NCI-H146 (cell line): Measurements from ENCODE around the gene CRNN.

ENCODE experiments used
- DNase-seq: peaks from one replicate; lab custom pipeline; 2025; lab: John Stamatoyannopoulos, UW

CRNN gene

DNA sequence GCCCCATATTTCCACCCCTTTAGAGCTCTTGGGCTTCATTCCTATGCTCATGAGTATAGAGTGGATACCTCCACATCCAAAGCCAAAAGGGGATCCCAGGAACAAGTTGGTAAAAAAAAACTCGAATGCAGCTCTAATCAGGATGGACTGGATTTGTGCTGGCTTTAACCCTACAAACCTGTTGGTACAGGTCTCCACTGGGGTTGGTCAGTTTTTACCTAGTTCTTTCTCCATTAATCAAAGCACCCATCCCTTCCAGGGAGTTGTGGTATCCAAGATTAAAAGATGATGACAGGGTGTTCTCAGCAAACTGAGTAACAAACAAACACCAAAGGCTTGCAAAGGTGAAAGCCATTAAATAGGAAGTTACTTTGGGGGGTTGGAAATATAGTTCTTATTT, 5.9 kb upstream of the CRNN start:
- no peak for DNase-seq

DNA sequence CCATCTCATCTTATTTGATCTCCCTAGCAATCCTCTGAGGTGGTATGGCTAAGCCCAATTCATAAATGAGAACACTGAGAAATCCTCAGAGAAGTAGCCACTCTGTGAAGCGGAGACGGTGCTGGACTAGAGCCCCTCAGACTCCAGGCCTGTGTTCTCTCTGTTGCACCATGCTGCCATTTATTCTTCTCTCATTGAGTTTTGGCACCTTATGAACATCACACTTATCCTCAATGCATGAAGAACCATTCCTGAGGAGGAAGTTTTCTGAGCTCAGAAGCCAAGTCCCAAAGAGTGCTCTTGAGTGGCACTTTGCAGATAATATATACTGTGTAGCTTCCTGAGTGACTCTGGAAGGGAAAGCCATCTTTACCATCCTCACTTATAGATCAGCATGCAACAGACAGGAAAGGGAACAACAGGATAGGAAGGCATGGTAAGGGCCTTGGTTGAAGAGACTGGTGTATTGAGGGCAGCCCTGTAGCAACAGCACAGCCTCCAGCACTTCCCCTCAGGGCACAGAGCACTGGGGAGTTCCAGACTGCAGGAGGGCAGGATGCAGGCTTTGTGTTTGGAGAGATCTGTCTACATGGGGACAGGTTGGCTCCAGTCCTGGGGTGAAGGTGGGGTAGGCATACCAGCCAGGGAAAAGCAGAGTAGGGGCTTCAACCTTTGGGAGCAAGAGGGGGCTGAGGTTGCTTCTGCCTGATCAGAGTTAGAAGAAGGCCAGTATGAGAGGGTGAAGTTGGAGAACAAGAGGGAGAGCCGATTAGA, 1.6 kb upstream of the CRNN start:
- DNase-seq: no peak

DNA sequence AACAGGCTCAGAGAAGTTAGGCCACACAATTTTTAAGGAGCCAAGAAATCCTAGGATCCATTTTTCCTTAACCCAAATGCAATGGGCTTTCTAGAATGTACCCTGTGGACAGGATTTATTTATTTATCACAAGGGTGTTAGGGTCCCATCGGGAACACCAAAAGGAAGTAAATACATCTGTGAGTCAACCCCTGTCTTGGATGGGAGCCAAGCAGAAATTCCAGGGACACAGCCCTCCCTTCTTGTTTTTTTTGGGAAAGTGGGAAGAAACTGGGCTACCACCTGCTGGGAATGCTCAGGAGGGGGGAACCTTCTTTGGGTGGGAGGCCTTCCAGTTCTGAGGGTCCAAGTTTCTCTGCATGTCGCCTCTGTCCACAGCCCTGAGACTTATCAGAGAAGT, 1.3 kb downstream of the CRNN start:
- DNase-seq: no peak

DNA sequence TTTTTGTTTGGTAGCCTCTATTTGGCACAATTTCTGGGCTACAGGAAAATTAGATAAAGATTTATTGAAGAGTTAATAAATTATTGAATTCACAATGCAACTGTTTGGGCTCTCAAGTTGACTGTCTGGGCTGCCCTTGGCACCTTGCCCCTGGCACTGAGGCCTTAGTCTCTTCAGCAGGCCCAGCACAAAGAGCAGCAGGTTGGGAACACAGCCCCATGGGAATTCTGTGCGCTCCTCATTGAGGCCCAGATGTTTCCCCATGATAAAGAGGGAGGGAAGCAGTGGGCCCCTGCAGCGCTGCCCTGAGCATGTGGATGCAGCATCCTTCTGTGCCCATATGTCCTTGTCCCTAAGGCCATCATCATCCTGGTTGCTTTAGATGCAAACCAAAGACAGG, 2.9 kb downstream of the CRNN start:
- no peak for DNase-seq

DNA sequence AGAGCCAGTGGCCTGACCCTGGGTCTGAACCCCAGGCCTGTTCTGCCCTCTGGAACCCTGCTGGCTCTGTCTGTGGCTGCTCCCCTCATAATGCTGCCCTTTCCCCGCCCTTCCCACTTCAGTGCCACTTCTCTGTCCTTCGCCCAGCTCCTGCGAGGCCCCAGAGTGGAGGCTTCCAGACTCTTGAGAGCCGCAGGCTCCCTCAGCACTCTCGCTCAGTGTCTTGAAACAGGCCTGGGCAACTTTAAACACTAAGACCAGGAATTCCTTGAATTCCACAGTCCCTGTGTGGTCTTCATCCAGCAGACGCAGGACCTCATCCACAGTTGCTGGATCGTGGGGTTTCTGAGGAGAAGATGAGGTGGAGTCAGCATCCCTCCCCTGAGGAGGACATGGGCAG, 3.5 kb downstream of the CRNN start:
- no peak for DNase-seq

DNA sequence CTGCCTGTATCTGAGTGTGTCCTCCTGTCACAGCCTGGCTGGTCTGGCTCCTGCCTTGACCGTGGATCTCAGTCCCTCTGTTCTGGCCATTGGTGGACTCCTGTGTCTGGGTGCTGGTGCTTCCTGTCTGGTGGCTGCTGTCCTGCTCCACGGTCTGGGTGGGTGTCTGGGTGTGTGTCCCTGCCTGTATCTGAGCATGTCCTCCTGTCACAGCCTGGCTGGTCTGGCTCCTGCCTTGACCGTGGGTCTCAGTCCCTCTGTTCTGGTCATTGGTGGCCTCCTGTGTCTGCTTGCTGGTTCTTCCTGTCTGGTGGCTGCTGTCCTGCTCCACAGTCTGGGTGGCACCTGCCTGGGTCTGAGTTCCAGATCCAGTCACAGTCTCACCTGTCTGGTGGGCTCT, 4.0 kb downstream of the CRNN start:
- no peak for DNase-seq

DNA sequence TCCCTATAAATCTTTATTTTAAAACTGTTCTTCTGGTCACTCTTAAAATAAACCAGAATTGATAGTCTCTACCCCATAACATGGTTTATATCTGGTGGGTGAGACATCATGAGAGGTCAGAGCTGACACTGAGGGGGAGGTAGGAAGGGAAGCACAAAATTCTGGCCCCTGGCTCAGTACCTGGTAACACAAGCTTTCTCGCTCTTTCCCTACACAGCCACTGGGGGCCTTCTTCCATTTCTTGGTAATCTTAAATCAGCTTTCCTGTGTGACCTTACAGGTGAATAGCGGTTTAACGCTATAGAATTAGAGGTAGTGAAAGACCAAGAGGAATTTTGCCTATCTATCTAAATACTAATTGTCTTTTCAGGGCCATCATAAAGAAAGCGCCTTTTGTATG, 5.4 kb downstream of the CRNN start:
- DNase-seq: no peak

DNA sequence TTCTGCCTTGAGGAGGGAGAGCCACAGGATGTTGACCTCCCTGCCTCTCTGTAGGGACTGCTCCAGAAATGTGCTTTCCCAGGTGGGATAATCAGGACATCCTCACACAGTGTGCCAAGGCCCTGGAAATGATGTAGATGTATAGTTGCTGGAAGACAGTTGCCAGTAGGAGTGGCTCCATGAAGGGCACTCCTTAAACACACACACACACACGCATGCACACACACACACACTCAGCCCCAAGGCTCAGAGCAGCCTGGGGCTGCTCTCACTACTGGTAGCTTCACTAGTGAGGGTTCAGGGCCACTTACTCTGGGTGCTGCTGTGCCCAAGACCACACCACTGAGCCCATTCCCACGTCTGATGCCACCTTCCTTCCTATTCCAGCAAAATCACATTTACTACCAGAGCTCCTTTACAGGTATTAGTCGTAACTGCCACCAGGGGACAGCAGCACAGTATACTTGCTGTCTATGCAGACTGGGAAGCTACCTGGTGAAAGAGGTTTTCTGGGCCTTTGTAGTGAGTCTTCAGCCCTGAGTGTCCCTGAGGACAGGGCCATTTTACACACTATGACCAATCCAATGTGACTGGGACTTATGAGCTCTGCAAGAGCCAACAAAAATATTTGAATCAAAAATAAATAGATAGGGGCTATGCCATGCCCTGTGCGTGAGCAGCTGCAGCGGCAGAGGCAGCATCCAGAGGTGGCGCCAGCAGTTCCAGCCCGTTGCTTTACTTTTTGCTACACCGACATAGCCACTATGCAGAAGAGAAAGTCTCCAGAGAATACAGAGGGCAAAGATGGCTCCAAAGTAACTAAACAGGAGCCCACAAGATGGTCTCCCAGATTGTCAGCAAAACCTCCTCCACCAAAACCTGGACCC, 15.0 kb downstream of the CRNN start:
- DNase-seq: no peak

DNA sequence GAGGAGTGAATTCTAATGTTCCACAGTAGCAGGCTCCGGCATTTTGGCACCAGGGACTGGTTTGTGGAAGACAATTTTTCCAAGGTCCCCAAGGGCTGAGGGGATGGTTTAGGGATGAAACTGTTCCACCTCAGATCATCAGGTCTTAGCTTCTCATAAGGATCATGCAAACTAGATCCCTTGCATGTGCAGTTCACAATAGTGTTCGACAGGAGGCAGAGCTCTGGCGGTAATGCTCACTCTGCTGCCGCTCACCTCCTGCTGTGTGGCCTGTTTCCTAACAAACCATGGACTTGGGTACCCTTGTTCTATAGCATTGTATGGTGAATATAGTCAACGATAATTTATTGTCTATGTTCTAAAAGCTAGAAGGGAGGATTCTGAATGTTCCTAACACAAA, 16.6 kb downstream of the CRNN start:
- no peak for DNase-seq

DNA sequence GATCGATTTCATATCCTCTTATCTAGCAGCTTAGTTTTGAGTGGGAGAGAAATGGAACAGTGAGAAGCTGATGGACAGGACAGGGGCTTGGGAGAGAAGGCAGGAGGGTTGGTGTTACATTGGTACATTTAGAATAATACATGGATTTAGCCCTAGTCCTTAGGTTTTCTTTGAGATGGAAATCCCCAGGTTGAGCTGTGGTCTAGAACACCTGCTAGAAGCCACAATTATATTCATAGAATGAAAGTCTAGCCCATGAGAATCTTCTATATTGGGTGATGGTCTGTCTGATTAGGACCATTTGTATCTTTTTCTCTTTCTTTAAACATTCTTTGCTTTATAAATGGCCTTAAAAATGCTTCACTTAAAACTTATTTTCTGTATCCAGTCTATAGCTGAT, 19.9 kb downstream of the CRNN start:
- no peak for DNase-seq

DNA sequence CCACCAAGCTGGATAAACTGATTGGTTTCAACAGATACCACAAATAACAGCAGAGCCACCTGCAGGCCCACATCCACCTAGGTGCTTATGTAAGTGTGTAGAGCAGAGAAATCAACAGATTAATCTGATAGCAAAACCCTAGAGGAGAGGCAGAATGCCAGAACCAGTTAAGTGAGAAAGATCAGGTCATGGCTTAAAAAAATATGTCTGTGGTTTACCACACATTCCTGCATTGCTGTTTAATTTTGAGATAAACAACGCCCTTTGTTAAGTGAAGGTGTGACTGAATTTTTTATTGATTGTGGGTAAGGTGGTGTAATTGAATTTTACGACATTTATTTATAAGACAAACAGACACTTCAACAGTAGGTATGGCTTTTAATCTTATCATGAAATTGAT, 21.2 kb downstream of the CRNN start:
- no peak for DNase-seq

DNA sequence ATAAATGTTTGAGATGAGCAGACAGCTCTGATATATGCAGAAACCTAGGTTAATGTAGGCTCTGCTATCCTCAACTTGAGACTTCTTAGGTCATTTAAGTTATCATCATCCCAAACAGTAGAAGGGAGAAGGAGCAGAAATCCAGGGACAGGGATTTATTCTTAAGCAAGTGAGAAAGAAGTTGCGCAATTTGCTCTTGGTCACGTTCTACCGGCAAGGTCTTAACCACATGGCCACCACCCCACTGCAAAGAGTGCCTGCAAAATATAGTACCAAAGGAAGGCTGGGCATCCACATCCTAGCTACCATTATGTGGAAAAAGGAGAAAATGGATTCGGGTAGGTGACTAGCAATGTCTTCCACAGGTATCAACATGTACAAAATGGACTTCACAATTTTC, 25.2 kb downstream of the CRNN start:
- no peak for DNase-seq

DNA sequence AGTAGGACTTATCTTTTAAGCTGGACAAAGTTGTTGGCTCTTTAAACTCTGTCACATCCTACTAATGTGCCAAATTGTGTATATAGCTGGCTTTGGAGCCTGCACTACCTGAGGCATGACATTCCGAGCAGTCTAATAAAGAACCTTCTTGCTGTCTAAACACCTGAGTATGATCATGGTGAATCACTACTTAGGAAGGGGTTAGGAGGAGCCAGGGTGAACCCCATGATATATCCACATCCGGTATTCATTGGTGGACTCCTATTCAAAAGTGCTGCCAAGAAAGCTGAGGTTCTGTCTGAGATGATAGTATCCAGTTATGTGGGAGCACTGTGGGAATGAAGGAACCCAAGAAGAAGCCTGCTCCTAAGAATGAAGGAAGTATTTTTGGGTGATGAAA, 27.1 kb downstream of the CRNN start:
- DNase-seq: no peak

DNA sequence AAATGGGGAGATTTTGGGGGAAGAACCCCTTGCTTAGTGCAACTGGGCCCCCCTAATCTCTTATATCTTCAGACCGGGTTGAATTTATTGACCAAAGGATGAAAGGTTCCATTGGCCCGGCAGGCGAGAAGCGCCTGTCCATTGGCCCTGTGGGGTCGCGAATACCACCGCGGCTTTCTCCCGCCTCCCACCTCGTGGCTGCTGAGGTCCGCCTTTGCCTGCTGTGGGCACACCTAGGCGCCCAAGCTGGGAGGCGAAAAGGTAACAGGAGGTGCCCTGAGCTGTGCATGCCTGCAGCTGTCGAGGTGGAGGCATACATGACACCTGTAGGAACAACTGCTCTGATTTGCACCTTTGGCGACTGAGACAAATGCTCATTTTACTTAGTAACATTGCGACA, 33.1 kb downstream of the CRNN start:
- DNase-seq: no peak

DNA sequence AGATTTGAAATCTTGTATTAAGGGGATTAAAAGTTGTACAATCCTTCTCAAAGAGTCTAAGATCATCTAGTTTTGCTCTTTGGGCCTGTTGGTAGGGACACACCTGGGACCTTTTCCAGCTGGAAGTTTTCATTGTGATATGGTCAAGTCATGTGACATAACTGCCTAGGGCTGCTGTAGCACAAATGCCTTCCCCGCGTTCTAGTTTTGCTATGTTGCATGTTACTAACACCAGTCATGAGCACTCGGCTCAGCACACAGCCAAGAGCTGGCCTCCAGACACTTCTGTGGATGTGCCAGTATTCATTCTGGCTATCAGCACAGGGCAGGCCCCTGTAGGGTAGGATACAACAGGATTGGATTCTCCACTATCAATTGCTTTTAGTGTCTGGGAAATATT, 39.6 kb downstream of the CRNN start:
- no peak for DNase-seq

DNA sequence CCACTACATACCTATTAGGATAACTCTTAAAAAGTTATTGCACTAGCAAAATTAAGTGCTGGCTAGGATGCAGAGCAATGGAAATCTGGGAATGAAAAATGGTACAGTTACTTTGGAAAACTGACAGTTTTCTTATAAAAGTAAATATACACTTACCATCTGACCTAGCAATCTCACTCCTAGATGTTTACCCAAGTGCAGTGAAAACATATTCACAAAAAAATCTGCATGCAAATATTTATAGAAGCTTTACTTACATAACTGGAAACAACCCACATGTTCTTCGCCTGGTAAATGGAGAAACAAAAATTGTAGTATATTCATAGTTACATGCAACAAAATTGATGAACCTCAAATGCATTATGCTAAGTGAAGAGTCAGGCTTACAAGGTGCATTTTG, 41.4 kb downstream of the CRNN start:
- no peak for DNase-seq

DNA sequence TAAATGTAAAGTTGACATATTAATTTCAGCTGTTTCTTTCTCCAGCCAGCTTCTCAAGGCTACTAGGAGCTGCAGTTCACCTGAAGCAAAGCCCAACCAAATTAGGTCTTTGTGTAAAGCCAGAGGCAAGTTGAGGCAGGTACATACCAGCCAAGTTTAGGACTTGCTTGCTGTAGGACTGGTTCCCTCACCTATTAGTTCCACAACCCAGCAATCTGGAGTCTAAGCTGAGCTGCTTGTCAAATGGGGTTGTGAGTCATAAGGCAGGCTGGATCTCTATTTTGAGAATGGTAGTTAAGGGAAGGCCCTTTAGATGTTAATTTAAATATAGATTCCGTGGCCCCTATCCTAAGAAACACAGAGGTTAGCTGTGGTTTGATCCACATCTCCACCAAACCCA, 46.6 kb downstream of the CRNN start:
- DNase-seq: no peak

DNA sequence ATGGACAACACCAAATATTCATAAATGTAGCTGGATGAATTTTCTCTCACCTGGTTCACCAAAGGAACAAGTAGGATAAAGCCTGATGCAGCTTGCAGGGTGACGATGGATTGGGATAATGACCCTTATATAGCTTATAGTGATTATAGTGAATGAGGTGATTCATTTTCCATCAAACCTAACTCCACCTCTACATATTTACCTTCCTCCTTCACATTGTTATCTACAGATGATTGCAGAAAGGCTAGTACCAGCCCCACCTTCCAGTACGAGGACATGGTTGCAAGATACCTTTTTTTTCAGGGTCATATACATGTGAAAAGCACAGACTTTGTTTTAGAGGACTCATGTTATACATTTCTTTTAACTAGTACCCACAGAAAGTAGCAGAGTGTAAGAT, 54.2 kb downstream of the CRNN start, which contains the start of gene FLG2:
FLG2 (minus strand) TSS at position 101 of the 400 bp plus-strand sequence. CDS start 1,122 bp downstream, outside the sequence.
- no peak for DNase-seq
